ENCODE measurements around the gene GPC6.

GRCh38 chr13:93732186-93732585 lies 505.6 kb downstream of the GPC6 start:
- TF ChIP-seq EZH2 (IDR thresholded peaks at IDR 0.05; ENCODE audit: borderline replicate concordance, insufficient read depth, low read depth, low read length, poor library complexity, severe bottlenecking) = no peak
- TF ChIP-seq CTCF (IDR thresholded peaks at IDR 0.05) = no peak

All from B cell (primary cell).